Adrenal gland (tissue), 12 donors: ENCODE data around the gene PCDHA5. TPM values are rescaled to one million over a fixed set of nuclear protein-coding genes. Genes with fewer than 3 reads are reported as not detected.
A peak's percentile ranks its signal among the peaks of the same experiment; 100 is the strongest.
"Not testable (repeated sequence)": the region's sequence is repeated elsewhere in the genome, so short reads cannot be mapped to it uniquely, and the experiment has no call there.

Source experiments
- DNase-seq, 7 donors: peaks; one replicate each; pipeline ENCODE4 v3.0.0-alpha.2; 2019 to 2020
- H3K27ac ChIP-seq, 5 donors: fragments of 200-600 bp; sonication (generic) in 4 of 5; 1 replicate in 3 of 5; 2 replicates in 2 of 5; pipeline versions ENCODE4 v1.5.1 to v1.8.0; 2016 to 2020; ENCODE audit warnings: mild to moderate bottlenecking in 1 of 5
- H3K27me3 ChIP-seq: fragments of 200-600 bp; 2 replicates; pipeline ENCODE4 v1.8.0; 2021
- H3K36me3 ChIP-seq, 2 donors: fragments of 200-600 bp; replicated peaks in 1 of 2; 1 replicate in 1 of 2; 2 replicates in 1 of 2; pipeline versions ENCODE4 v1.5.1 to v1.8.0; 2018 to 2022
- H3K4me1 ChIP-seq, 2 donors: fragments of 200-600 bp; replicated peaks in 1 of 2; 1 replicate in 1 of 2; 2 replicates in 1 of 2; pipeline versions ENCODE4 v1.5.1 to v1.8.0; 2018 to 2021
- H3K4me3 ChIP-seq, 4 donors: fragments of 200-600 bp; sonication (generic) in 3 of 4; one replicate each; pipeline ENCODE4 v1.5.1; 2016 to 2018
- H3K9me3 ChIP-seq, 3 donors: fragments of 200-600 bp; sonication (generic) in 1 of 3; replicated peaks in 1 of 3; 1 replicate in 2 of 3; 2 replicates in 1 of 3; pipeline versions ENCODE4 v1.5.1 to v1.8.0; 2016 to 2021
- POLR2A ChIP-seq, 2 donors: fragments of 450-650 bp; IDR thresholded peaks; one replicate each; pipeline ENCODE4 v1.6.1; 2017; ENCODE audit warnings: antibody characterized with exemption in 2 of 2, mild to moderate bottlenecking in 2 of 2, moderate library complexity in 1 of 2
- WGBS, 4 donors: extraction: QIAGEN DNeasy Blood & Tissue Kit in 2 of 4; methylation state at CpG; one replicate each; pipeline versions ENCODE4 v1.1.5 to v1.1.7; 2013 to 2017; 5-methylcytosine and 5-hydroxymethylcytosine counted together
- intact Hi-C, 2 donors: fragments of 100-400 bp; cut with DNase I; formaldehyde crosslinking; loops; one replicate each; pipeline versions ENCODE4 v1.14.1 to v1.15.0; 2022 to 2023
- polyA plus RNA-seq, 3 donors: library from polyadenylated mRNA; stranded (reverse); fragments of 200-250 nt in 2 of 3; fragments of 350-450 nt in 1 of 3; fragmentation: Illumina TruSeq in 1 of 3; extraction: RNeasy Lipid Tissue Mini Kit (QIAGEN cat#74804) in 1 of 3; gene quantifications; one replicate each; pipeline ENCODE4 v1.2.3, GENCODE V29; 2013 to 2014
- total RNA-seq, 9 donors: library from RNA; depleted of rRNA in 4 of 9; stranded (reverse); fragments of >200 nt in 4 of 9; fragments of 120-200 nt in 1 of 9; fragmentation: NEBNext Ultra II Directional in 1 of 9; extraction: Animal tissue kit (Norgen Biotek cat#: 25700) in 1 of 9; gene quantifications; one replicate each; pipeline versions ENCODE4 v1.1.0 to v1.2.4, GENCODE V29; 2013 to 2023
- TF ChIP-seq, protein P1 (sequence below), 6 experiments: fragments of 450-650 bp in 4 of 6; fragments of 200-600 bp in 2 of 6; sonication (generic) in 1 of 6; IDR thresholded peaks; 1 replicate in 5 of 6; 2 replicates in 1 of 6; pipeline versions ENCODE4 v1.5.1 to v1.8.0; 2016 to 2021; ENCODE audit warnings: antibody characterized with exemption in 6 of 6, mild to moderate bottlenecking in 2 of 6, moderate library complexity in 1 of 6
- donor health status: healthy with polysubstance abuse.
- donor health status: Bipolar disorder and iron deficiency.
- donor health status: DM: yes; HTN: yes; CAD: no.
- donor health status: DM: no; HTN: no; CAD: no.
- donor health status: DM: no; HTN: no; CAD: no.
- donor health status: DM: yes; HTN: yes; CAD: no.

PCDHA5 gene
- total and polyA plus RNA-seq, 12 donors: 0.07 to 0.67 (median 0.17) TPM; not detected in 2

DNA sequence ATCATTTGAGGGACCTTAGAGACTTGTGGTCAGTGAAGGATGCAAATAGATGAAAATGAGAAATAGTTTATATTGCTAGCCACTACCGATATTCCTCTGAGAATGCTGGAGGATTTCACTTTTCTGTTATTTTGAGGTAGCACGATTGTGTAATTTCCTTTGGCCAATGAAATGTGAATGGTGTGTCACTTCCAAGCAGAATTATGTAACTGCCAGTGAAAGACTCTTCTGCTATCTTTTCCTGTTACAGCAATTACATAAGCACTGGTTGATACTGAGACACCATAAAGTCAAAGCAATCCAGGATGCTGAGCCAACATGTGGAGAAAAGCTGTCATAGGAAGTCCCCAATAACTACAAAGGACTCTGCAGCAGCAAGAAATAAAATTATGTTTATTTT, 30.3 kb upstream of the PCDHA5 start:
- no peaks in the 10 kb centered on the region for H3K36me3 ChIP-seq
- intact Hi-C loops: no loop called here
- no peak for DNase-seq
- H3K27me3 ChIP-seq: no peaks in the 10 kb centered on the region
- H3K4me1 ChIP-seq: no peaks in the 10 kb centered on the region
- WGBS, 4 donors: 16 to 49% (median 37%) methylated on average over 2 of the region's 2 CpGs
- no peak for TF ChIP-seq POLR2A (IDR thresholded peaks at IDR 0.05)
- TF ChIP-seq, protein P1, sequence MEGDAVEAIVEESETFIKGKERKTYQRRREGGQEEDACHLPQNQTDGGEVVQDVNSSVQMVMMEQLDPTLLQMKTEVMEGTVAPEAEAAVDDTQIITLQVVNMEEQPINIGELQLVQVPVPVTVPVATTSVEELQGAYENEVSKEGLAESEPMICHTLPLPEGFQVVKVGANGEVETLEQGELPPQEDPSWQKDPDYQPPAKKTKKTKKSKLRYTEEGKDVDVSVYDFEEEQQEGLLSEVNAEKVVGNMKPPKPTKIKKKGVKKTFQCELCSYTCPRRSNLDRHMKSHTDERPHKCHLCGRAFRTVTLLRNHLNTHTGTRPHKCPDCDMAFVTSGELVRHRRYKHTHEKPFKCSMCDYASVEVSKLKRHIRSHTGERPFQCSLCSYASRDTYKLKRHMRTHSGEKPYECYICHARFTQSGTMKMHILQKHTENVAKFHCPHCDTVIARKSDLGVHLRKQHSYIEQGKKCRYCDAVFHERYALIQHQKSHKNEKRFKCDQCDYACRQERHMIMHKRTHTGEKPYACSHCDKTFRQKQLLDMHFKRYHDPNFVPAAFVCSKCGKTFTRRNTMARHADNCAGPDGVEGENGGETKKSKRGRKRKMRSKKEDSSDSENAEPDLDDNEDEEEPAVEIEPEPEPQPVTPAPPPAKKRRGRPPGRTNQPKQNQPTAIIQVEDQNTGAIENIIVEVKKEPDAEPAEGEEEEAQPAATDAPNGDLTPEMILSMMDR (IDR thresholded peaks at IDR 0.05): no peak
- H3K9me3 ChIP-seq: peaks cover 0 to 3% (median 0%) of the 10 kb centered on the region in 3 donors
- no peak overlapping the region for H3K4me3 ChIP-seq
- no peak overlapping the region for H3K27ac ChIP-seq

DNA sequence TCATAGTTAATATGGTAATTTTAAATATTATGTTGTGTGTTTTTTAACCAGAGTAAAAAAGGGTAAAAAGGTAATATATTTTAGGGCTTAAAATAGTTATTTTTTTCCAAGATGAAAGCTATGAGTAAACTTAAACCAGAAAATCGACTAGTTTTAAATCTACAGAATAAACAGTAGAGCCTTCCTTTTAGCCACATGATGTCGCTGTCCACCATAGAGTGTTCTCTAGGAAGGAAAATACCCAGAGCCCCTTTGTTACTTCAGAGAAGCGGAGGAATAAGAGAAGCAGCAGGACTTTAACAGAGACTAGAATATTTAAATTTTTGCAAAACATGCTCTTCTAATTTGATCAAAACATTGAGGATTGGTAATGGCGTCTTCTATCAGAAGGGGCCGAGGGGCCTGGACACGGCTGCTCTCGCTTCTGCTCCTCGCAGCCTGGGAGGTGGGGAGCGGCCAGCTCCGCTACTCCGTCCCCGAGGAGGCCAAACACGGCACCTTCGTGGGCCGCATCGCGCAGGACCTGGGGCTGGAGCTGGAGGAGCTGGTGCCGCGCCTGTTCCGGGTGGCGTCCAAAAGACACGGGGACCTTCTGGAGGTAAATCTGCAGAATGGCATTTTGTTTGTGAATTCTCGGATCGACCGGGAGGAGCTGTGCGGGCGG, 26.7 kb upstream of the PCDHA5 start, which contains the start of gene PCDHA2:
TSS of gene PCDHA2 (plus strand) at position 258 of the 664 bp plus-strand sequence.
- no peaks in the 10 kb centered on the region for H3K27me3 ChIP-seq
- no peak for DNase-seq
- H3K9me3 ChIP-seq: peaks cover 3 to 15% (median 7%) of the 10 kb centered on the region in 3 donors
- TF ChIP-seq, protein P1 (IDR thresholded peaks at IDR 0.05): no peak
- TF ChIP-seq POLR2A (IDR thresholded peaks at IDR 0.05): no peak
- H3K4me1 ChIP-seq: no peaks in the 10 kb centered on the region
- intact Hi-C loops: no loop called here
- no peak within 1 kb of the TSS for H3K27ac ChIP-seq
- 10 to 22% (median 18%) methylated on average over 8 to 27 of the region's 27 CpGs for WGBS, 4 donors
- H3K36me3 ChIP-seq: no peaks in the 10 kb centered on the region
- peak within 1 kb of the TSS in 1 of 4 donors; percentile 8 for H3K4me3 ChIP-seq

DNA sequence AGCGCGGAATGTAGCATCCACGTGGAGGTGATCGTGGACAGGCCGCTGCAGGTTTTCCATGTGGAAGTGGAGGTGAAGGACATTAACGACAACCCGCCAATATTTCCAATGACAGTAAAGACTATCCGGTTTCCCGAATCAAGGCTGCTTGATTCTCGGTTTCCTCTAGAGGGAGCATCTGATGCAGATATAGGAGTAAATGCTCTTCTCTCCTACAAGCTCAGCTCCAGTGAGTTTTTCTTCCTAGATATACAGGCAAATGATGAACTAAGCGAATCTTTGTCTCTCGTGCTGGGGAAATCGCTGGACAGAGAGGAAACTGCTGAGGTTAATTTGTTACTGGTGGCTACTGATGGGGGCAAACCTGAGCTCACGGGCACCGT, 26.2 kb upstream of the PCDHA5 start:
- TF ChIP-seq, protein P1 (IDR thresholded peaks at IDR 0.05): no peak
- TF ChIP-seq POLR2A (IDR thresholded peaks at IDR 0.05): no peak
- no peaks in the 10 kb centered on the region for H3K36me3 ChIP-seq
- 15 to 26% (median 19%) methylated on average over 15 of the region's 15 CpGs for WGBS, 4 donors
- DNase-seq: no peak
- intact Hi-C loops: no loop called here
- no peak overlapping the region for H3K27ac ChIP-seq
- peaks cover 3 to 15% (median 12%) of the 10 kb centered on the region in 3 donors for H3K9me3 ChIP-seq
- H3K4me1 ChIP-seq: no peaks in the 10 kb centered on the region
- H3K4me3 ChIP-seq: peak overlapping the region in 1 of 4 donors; percentile 8
- H3K27me3 ChIP-seq: no peaks in the 10 kb centered on the region

DNA sequence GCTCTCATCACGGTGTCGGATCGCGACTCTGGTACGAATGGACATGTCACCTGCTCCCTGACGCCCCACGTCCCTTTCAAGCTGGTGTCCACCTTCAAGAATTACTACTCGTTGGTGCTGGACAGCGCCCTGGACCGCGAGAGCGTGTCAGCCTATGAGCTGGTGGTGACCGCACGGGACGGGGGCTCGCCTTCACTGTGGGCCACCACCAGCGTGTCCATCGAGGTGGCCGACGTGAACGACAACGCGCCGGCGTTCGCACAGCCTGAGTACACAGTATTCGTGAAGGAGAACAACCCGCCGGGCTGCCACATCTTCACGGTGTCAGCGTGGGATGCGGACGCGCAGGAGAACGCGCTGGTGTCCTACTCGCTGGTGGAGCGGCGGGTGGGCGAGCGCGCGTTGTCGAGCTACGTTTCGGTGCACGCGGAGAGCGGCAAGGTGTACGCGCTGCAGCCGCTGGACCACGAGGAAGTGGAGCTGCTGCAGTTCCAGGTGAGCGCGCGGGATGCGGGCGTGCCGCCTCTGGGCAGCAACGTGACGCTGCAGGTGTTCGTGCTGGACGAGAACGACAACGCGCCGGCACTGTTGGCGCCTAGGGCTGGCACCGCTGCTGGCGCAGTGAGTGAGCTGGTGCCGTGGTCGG, 25.2 kb upstream of the PCDHA5 start:
- WGBS, 4 donors: 39 to 67% (median 49%) methylated on average over 41 to 72 of the region's 72 CpGs
- H3K36me3 ChIP-seq, H3K4me1 ChIP-seq, DNase-seq, H3K27ac ChIP-seq, H3K27me3 ChIP-seq, intact Hi-C loops, H3K4me3 ChIP-seq: not testable (repeated sequence)
- H3K9me3 ChIP-seq: peaks cover 3 to 17% (median 15%) of the 10 kb centered on the region in 3 donors
